Dermis microvascular lymphatic vessel endothelial cell (primary cell): Measurements from ENCODE around the gene TAMALIN. TPM values are rescaled to one million over a fixed set of nuclear protein-coding genes. Genes with fewer than 3 reads are reported as not detected.

Source experiments
- DNase-seq, 2 donors: peaks; one replicate each; pipeline versions ENCODE4 v3.0.0 to v3.0.0-alpha.2; 2010; ENCODE audit warnings: low read depth in 2 of 2
- total RNA-seq: library from RNA; depleted of rRNA; stranded (reverse); fragments of >200 nt; gene quantifications from 2 replicates; pipeline ENCODE4 v1.2.1, GENCODE V29; 2014

TAMALIN gene
- total RNA-seq, 1 donor from 2014 or later = 19.4 TPM

GRCh38 chr12:51980809-51981127, 26.0 kb upstream of the TAMALIN start:
- DNase-seq = no peak

GRCh38 chr12:51984657-51985056, 22.1 kb upstream of the TAMALIN start:
- no peak for DNase-seq

GRCh38 chr12:51985154-51985835, 21.5 kb upstream of the TAMALIN start:
- DNase-seq = no peak

- no peak for DNase-seq
Measured at GRCh38 chr12:51986834-51987233, 19.9 kb upstream of the TAMALIN start.

GRCh38 chr12:51992246-51992645, 14.5 kb upstream of the TAMALIN start:
- no peak for DNase-seq

- no peak for DNase-seq
Measured at GRCh38 chr12:51994539-51994820, 12.3 kb upstream of the TAMALIN start.

- no peak for DNase-seq
Measured at GRCh38 chr12:51994959-51995358, 11.8 kb upstream of the TAMALIN start.

GRCh38 chr12:51997136-51997535, 9.6 kb upstream of the TAMALIN start:
- no peak for DNase-seq

- no peak for DNase-seq
Measured at GRCh38 chr12:52003016-52003550, 3.7 kb upstream of the TAMALIN start.

GRCh38 chr12:52003591-52003990, 3.2 kb upstream of the TAMALIN start:
- DNase-seq = no peak

GRCh38 chr12:52004042-52004648, 2.6 kb upstream of the TAMALIN start:
- peak in 1 of 2 donors; percentile 65 for DNase-seq

- DNase-seq = no peak
Measured at GRCh38 chr12:52005218-52005902, 1.4 kb upstream of the TAMALIN start.

- no peak for DNase-seq
Measured at GRCh38 chr12:52005903-52006703, 643 bp upstream of the TAMALIN start.

- DNase-seq = peak in 1 of 2 donors; percentile 61
Measured at GRCh38 chr12:52007158-52007921, 594 bp downstream of the TAMALIN start.

- DNase-seq = no peak
Measured at GRCh38 chr12:52007982-52008510, 1.3 kb downstream of the TAMALIN start.

- DNase-seq = peak in 1 of 2 donors; percentile 25
Measured at GRCh38 chr12:52009081-52009751, 2.5 kb downstream of the TAMALIN start.

GRCh38 chr12:52010152-52010622, 3.4 kb downstream of the TAMALIN start:
- DNase-seq = peak; percentile 74 to 97

GRCh38 chr12:52010692-52011601, 4.2 kb downstream of the TAMALIN start:
- DNase-seq = no peak

- DNase-seq = no peak
Measured at GRCh38 chr12:52011602-52012214, 5.0 kb downstream of the TAMALIN start.
